HuH-7 (cell line): ENCODE results near the gene EFL1.
"Not testable (repeated sequence)": the region's sequence is repeated elsewhere in the genome, so short reads cannot be mapped to it uniquely, and the experiment has no call there.

Experiments
- DNase-seq: peaks from one replicate; pipeline ENCODE4 v3.0.0; 2011; ENCODE audit warnings: low spot score

The EFL1 gene

GRCh38 chr15:82281276-82281675 lies 18.7 kb upstream of the EFL1 start:
- not testable (repeated sequence) for DNase-seq

- no peak for DNase-seq
These were observed 12.9 kb upstream of the EFL1 start for GRCh38 chr15:82275410-82275809.

GRCh38 chr15:82272154-82272553 lies 9.6 kb upstream of the EFL1 start:
- DNase-seq, result no peak

- not testable (repeated sequence) for DNase-seq
These were observed 5.9 kb upstream of the EFL1 start for GRCh38 chr15:82268454-82268853.

DNA sequence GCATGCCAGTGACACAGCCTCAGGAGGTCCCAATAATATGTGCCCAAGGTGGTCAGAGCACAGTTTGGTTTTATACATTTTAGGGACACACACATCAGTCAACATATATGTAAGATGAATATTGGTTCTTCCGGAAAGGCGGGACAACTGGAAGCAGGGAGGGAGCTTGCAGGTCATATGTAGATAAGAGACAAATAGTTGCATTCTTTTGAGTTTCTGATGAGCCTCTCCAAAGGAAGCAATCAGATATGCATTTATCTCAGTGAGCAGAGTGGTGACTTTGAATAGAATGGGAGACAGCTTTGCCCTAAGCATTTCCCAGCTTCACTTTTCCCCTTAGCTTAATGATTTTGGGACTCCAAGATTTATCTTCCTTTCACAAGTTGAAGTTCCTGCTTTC lies 4.6 kb upstream of the EFL1 start:
- not testable (repeated sequence) for DNase-seq

- peak; percentile 77 for DNase-seq
These were observed 816 bp upstream of the EFL1 start for GRCh38 chr15:82263350-82263749.

DNA sequence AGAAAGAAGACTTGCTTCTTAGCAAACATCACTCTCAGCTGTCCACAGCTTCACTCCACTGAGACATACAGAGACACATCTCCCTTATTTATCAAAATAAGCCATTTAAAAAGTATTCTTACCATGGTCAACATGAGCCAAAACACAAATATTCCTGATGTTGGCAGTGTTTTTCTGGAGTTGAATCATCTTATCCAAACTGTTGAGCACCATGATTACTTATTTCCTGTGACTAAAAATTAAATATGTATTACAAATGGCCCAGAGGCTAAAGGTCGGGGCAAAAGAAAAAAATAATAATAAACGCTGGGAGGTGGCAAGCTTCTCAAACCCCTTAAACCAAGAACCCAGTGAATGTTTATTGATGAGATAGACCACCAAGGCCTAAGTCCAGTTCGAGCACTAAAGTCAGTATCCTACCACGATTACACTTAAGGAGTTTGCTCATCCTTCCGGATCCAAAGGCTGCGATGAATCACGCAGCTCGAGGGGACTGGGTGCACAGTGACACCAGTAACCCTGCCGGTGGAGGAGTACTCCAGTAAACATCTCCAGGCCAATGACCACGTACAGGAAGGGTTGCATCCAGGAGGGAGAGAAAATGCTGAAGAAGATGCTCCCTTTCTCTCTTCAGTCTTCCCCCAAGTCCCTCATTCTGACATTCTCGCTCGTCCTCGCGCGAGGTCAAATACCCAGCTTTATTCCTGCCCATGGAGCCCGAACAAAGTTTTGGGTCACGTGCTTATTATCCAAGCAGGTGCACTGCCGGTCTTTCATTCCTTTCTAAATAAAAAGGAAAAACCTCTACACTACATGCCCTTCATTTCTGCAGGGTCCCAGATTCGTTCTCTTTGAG lies 740 bp downstream of the EFL1 start:
- peak; percentile 14 for DNase-seq

DNA sequence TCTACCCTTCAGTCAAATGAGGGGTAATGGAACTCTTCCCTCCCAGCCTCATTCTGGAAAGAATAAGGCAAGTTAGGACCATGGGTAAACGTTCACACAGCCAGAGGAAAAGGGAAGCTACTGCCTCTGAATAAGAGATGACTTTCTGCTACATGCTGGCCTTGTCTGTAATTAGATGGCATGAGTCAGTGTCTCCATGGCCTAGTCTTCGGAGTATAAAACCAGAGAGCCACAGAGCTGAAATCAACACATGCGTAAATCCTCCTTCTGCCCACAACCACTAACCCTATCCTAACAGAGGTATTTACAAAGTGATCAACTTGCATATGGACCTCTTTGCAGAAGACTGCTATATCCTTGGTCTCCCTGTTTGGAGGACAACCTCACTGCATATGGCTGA lies 14.3 kb downstream of the EFL1 start:
- not testable (repeated sequence) for DNase-seq

DNA sequence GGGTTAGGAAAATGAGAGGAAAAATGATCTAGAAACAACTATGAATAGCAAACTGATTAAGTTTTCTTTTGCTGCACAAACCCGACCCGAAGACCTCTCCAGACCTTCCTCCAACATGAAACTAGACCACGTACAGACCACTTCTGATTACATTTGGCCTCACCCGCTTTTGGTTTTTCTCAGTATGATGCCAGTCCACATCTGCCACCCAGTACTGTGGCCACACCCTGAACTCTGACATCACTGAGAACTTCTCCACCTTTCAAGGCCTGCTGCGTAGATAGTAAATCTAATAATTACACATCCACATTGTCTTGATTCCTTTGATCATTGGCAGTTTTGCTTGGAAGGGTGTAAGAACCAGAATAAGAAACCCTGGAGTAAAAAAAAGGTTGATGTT lies 16.6 kb downstream of the EFL1 start:
- DNase-seq, result not testable (repeated sequence)

DNA sequence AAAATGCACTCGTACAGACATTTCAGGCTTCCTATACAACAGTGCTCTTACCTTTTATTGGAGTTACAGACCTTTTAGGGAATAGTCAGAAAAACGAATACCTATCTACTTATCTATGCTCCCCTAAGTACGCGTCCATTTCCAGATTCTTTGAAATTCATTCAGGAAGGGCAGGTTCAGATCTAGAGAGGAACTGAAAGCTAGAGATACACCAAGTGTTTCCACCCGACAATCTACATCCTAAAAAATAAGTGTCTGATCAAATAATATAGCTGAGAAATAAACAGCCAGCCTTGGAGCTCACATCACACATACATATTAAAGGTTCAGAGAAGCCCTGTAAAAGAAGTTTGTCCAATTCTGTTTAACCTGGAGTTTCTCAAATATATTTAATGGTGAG lies 18.9 kb downstream of the EFL1 start:
- not testable (repeated sequence) for DNase-seq

DNA sequence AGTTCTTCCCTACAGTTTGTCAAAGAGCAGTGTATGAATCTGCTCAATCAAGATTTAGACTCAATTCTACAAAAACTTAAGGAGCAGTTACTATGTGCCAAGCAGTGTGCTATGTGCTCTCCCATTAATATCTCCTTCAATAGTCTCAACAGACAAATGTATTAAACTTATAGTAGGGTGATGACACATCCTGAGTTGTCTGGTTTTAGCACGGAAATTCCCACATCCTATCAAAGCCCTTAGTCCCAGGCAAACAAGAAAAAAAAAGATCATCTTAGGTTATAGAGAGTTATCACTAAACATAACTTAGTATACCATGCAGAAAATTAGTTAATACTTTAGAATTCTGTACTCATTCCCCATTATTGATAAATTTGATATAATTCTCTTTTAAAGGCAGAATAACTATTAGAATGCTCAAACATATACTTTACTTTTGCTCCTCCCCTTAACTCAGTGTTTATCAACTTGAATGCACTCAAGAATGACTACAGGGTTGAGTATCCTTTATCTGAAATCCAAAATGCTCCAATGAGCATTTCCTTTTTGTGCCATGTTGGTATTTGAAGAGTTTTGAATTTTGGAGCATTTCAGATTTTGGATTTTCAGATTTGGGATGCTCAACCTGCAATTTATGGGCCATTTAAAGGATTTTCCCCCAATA lies 20.6 kb downstream of the EFL1 start:
- not testable (repeated sequence) for DNase-seq

GRCh38 chr15:82239685-82240391 lies 22.7 kb downstream of the EFL1 start:
- no peak for DNase-seq

DNA sequence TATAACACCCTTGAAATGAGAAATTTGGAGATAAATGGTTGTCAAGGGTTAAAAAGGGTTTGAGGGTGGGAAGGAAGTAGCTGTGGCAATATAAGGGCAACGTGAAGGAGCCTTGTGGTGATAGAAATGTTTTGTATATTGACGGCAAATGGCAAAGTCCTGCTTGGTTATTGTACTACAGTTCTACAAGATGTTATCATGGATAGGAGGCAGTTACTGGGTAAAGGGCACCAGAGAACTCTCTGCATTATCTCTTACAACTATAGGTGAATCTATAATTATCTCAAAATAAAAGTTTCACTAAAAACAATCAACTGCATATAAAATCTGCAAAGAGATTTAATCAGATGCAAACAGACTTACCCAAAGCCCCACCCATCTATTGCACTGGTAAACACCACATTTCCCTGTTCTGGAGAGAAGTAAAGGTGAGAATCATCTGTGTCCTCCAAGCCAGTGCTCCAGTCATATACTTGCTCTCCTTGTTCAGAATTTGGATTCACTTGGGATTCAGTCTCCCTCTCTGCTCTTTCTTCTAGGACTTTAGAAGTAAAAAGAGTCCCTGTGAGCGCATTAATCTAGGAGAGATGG lies 24.5 kb downstream of the EFL1 start:
- not testable (repeated sequence) for DNase-seq

DNA sequence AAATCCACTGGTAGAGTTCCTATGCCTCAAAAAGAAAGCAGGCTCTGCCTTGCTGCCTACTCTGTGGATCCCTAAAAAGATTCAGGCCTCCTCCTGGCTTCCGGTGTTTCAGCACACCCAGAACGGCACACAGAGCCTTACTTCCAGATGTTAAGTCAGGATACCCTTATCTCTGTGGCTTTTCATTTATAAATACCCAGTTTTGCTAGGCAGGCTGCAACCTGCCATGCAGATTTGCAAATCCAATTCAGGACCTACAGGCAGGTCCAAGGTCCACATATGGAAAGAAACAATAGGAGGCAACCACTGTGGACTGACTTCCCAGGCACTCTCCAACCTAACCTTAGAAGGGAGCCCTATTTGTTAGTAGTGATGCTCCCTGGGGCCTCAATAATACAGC lies 30.7 kb downstream of the EFL1 start:
- DNase-seq, result no peak

GRCh38 chr15:82231233-82231632 lies 31.3 kb downstream of the EFL1 start:
- no peak for DNase-seq

- no peak for DNase-seq
These were observed 33.8 kb downstream of the EFL1 start for GRCh38 chr15:82228750-82229149.

DNA sequence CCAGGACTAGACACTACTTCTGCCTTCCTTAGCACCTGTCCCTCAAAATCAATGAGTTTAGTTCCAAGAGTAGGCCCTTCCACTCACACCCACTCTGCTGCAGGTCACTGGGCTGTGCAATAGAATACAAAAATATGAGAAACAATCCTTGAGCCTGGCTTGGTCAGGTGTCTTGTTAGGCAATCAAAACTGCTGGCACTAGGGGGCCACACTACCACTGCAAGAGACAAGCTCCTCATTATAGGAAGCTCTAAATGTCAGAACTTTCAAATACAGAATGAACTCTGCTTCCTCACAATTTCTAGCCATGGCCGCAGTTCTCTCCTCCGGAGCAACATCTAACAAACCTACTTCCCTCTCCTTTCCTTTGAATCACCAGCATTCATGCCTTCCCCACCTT lies 41.0 kb downstream of the EFL1 start:
- peak; percentile 29 for DNase-seq

- DNase-seq, result not testable (repeated sequence)
These were observed 46.4 kb downstream of the EFL1 start for GRCh38 chr15:82216092-82216491.

GRCh38 chr15:82212201-82212600 lies 50.3 kb downstream of the EFL1 start:
- DNase-seq, result not testable (repeated sequence)

DNA sequence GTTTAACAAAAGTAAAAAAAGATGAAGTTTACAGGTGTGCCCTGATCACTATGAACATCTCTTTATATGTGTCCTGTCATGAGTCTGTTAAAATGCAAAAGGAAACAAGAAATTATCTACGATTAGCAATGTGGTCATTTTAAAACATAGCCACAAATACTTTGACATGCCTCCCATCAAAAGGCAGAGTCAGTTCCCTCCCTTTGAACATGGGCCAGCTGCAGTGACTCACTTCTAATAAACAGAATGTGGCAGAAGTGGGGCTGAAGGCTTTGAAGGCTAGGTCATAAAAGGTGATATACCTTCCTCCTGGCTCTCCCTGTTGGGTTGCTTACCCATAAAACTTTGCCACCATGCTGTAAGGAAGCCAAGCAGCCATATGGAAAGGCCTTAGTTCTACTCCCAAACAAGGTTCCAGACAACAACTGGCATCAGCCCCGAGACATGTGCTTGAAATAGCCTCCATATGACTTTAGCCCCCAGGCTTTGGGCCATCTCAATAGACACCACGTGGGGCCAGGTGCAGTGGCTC lies 52.4 kb downstream of the EFL1 start:
- not testable (repeated sequence) for DNase-seq

- not testable (repeated sequence) for DNase-seq
These were observed 58.0 kb downstream of the EFL1 start for GRCh38 chr15:82204575-82204974.
